NOMO-1 treated with dmso at 0.1 percent for 144 hours (cell line): ENCODE data around the gene TMEM135.
"Not testable (repeated sequence)": the region's sequence is repeated elsewhere in the genome, so short reads cannot be mapped to it uniquely, and the experiment has no call there.

Experiments used
- DNase-seq: peaks from one replicate; lab custom pipeline; 2025; ENCODE audit not compliant: unreplicated experiment; lab: John Stamatoyannopoulos, UW

Gene TMEM135

DNA sequence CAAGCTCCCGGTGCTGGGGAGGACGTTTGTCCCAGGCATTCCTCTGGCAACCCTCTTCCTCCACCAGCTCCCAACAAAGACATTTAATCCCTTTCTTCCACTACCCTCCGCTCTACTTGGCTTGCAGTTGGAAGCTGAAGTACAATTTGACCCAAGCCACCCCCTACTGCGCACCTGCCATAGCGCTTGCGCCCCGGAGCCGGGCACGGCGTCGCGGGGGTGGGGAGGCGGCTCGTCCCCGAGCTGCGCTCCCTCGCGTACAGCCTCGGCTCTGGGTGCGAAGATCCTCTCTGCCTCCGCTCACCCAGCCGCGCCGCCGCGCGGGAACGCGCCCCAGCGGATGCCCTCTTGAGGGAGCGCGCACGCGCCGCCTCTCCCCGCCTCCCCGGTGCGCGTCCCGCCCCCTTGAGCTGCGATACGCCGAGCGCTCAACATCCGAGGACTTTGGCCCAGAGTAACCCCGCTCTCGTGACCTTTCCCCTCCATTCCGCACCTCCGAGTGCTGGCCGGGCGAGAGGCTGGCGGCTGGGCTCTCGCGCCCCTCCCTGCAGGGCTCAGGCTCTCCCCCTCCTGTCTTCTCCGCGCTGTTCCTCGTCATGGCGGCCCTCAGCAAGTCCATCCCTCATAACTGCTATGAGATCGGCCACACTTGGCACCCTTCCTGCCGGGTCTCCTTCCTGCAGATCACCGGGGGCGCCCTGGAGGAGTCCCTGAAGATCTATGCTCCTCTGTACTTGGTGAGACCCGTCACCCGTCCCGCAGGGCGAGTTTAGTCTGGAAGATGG lies at the start of gene TMEM135:
Gene TMEM135, plus strand, starts transcription at position 485 of the 785 bp plus-strand sequence. Its CDS starts 112 bp downstream, at position 597.
- peak; percentile 92 for DNase-seq

DNA sequence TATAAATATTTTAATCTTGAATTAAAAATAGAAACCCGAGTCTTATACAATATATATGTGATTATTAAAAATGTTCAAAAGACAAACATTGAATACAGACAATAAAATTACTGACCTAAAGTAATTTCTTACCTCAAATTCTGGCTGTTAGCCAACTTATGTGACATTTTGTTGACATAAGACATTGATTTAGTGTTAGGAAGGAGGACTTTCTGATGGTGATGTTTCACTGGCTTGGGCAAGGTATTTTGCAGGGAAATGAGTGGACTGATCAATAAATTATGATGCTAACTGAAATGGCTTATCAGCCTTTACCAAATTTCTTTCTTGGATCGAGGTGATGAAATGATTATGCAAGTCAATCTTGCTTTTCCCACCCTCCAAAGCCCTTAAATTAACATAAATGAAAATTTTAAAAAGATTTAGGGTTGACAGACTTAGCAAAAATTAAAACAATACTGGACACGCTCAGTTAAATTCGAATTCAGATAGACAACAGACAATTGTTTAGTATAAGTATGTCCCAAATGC lies 49.3 kb upstream of the TMEM135 start:
- no peak for DNase-seq

DNA sequence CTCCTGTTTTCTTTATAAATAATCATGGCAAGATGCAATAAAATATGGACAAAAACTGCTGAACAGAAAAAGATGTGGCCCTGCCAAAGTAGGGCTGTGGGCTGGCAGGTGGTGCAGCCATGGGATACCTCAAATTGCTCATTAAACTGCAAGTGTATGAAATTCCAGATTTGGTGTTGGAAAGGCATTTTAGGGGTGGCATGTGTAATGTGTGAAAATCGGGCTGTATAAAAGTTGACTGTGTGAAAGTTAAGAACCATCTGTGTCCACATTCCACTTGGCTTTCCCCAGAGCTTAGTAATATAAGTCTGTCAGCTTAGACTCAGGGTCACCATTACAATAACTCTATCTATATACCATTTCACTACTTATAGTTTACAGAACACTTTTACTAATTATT lies 47.7 kb upstream of the TMEM135 start:
- no peak for DNase-seq

DNA sequence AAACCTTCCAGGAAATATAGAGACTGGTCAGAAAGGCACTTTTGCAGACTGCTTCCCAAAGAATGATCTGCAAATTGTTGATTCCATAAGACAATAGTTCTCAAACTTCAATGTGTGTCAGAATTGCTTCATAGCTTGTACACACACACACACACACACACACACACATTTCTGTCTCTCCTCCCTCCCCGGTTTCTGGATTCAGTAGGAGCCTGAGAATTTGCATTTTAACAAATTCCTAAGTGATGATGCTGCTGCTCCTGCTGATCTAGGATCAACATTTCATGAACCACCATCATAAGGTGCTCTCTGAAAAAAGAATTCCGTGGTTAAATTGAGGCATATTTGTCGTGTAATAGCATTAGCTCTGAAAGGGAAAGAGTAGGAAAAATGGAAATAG lies 47.2 kb upstream of the TMEM135 start:
- no peak for DNase-seq

DNA sequence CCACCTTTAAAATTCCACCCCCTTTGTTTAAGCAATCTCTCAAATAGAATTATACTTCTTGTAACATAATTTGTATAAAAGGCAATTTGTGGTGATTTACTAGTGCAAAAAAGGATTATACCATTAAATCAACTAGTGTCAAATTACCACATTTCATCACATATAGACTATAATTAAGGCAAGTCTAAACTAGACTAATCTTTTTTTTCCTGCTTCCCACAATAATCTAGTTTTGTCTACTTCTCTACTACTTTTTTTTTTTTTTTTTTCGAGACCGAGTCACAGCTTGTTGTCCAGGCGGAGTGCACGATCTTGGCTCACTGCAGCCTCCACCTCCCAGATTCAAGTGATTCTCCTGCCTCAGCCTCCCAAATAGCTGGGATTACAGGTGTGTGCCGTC lies 46.4 kb upstream of the TMEM135 start:
- DNase-seq, result no peak

DNA sequence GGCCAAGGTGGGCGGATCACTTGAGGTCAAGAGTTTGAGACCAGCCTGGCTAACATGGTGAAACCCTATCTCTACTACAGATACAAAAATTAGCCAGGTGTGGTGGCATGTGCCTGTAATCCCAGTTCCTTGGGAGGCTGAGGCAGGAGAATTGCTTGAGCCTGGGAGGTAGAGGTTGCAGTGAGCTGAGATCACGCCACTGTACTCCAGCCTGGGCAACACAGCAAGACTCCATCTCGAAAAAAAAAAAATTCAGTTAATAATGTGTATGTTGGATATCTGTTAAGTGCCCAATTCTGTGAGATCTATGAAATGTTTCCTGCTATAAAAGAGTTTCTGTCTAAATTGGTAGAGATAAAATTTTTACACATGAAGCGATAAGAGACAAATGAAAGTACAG lies 45.4 kb upstream of the TMEM135 start:
- not testable (repeated sequence) for DNase-seq

DNA sequence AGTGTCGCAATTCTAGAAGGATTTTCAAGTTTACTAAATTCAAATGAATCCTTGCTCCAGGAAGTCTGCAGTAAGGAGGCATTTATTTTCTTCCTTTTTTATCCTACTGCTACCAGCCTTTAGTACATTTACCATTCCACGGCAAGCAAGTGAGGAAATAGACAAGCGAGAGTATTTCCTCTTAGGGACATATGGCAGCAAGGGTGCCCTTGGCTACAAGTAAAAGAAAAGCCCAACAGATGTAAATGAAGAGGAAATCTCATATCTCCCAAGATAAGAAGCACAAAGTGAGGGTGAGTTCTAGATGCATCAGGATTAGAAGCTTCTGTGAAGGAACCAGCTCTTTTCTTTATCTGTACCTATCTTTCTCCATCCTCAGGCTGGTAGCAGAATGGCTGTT lies 44.7 kb upstream of the TMEM135 start:
- DNase-seq, result no peak

DNA sequence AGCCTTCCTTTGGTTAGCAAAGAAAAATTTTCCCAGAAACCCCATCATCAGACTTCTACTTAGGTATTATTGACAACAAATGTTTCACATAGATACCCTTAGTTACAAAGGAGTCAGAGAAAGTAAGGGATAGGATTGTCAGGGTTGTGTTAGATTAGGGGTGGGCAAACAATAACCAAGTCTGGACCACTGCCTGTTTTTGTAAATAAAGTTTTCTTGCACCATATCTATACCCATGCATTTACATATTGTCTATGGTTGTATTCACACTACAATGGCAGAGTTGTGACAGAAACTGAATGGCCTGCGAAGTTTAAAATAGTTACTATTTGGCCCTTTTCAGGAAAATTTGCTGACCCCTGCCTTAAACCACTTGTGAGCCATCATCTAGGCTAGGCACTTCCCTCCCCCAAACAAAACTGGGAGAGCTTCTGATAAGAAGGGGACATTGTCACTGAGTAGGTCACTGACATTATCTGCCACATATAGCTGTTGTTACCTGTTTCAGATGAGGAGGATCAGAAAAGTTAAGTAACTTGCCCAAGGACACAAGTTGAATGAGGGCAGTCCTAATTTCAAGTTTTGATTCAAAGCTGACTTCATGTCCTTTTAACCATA lies 40.7 kb upstream of the TMEM135 start:
- DNase-seq, result no peak

DNA sequence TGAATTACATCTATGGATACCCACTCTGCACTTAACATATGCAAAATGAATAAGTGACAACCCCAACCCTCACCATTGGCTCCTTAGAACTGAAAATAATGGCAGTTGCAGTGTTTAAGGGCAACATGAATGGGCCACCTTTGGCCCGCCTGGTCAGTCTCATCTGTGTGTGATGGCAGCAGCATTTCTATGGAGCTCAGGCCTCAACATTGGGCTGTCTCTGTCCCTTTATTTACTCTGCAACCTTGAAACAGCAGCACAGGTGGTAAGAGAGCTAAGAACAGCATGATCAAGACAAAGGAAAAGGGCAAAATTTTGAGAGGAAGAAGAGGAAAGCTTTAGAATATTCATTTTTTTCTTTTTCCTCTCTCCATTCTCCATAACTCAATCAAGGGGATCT lies 38.3 kb upstream of the TMEM135 start:
- no peak for DNase-seq

DNA sequence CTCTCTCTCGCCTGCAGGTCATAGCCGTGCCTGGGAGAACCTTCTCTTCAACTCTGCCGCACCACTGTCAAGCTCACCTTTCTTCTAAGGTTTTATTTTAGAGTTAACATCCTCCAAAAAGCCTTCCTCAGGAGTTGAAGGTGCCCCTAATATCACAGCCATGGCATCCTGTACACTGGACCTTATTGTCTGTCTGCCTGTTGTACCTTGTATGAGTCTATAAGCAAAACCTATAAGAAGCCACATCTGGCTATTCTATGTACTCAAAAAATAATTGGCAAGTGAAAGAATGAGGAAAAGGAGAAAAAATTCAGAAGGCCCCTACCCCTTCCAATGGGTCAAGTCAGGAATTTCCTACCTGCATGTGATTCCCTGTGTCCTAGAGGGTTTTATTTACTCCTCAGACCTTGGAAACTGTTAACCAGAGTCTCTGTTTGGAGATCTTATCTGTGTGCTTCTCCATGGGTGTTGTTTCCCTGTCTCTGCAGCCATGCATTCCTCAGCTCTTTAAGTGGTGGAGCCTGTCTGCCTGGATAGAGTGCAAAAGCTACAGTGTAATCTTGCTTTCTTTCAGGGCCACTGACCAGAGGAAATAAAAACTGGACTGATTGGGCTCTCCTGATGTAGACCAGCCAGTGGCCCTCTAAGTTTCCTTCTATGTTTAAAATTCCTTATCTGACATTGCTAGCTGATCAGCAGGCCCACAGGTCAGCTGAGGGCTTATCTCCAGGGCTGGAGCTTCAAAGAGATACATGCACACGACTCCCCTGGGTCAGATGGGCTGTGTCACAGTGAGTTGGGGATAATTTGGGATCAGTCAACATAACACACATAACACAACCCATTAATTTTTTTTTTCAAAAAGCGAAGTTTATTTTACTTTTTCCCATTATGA lies 37.6 kb upstream of the TMEM135 start:
- DNase-seq, result no peak

DNA sequence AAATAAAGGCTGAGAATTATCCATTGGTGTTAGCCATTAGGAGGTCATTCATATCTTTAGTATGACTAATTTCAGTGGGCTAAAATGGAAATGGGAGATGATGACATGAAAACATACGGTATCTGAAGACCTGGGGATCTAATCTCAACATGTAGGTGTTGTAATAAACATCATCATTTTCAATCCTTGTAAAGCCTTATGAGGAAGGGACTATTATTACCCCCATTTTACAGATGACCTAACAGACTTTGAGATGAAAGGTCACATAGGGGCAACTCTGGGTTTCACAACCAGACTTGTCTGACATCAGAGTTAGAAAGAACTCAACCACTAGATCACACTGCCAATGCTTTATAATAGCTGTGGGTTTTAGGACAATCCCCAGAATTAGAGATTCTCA lies 34.8 kb upstream of the TMEM135 start:
- DNase-seq, result no peak

DNA sequence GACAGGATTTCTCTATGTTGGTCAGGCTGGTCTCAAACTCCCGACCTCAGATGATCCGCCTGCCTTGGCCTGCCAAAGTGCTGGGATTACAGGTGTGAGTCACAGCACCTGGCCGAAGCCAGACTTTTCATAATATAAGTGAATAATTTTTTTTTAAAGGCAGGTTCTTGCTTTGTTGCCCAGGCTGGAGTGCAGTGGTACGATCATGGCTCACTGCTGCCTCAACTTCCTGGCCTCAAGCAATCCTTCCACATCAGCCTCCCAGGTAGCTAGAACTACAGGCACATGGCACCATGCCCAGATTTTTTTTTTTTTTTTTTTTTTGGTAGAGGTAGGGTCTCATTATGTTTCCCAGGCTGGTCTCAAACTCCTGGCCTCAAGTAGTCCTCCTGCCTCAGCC lies 33.5 kb upstream of the TMEM135 start:
- DNase-seq, result not testable (repeated sequence)

DNA sequence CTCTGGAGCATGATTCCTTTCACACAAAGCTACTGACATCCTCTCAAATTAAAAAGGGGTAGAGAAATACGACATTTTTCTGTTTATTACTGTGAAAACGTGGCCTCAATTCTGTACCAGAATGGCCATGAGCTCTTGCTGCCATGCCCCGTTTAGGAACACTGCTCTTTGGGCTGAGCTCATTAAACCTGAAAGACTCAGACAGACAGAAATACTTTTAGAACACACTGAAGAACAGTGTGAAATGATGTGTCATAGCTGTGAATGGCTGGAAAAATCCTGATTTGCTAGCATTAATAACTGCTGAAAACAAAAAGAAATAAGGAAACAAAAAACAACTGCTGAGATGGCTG lies 32.2 kb upstream of the TMEM135 start:
- DNase-seq, result no peak

DNA sequence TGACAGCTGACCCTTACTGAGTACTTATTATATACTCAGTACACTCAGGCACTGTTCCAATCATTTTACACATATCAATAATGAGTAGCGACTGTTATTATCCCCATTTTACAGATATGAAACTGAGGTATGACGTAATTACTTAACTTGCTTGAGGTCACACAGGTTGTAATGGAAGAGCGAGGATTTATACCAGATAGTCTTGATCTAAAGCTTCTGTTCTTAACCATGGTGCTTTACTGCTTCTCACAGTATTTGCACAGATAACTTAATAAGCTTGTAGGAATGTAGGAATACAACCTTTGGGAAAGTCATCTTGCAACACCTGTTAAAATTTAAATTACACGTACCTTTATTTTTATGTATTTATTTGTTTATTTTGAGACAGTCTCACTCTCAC lies 31.7 kb upstream of the TMEM135 start:
- no peak for DNase-seq

DNA sequence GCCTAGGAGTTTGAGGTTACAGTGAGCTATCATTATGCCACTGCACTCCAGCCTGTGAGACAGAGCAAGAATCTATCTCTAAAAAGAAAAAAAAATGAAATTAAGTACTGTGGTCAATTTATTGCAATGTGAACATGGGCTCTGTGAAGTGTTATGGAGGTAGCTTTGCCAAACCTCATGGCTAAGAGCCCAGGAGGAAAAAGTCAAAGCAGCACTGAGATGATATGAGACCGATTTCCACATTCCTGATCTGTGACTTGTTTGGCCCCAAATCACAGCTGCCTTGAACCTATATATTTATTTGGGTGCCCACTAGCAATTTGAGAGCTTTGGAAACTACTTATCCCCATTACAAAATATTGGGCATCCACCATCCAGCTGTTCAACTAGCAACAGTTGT lies 29.8 kb upstream of the TMEM135 start:
- no peak for DNase-seq

DNA sequence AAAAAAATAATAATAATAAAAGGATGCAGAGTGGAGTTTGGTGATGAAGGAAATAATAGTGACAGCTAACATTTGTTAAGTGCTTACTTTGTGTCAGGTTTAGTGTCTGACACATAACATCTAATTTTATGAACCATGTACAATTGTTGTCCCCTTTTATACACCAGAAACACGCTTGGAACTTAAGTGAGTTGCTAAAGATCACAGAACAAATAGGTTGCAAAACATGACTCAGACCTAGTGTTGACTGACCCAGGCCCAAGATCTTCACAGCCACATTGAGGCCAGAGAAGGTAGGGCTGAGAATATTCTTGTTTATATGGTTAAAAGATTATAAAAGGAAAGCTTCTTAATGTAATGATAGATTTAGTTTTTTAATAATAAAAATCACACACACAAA lies 25.6 kb upstream of the TMEM135 start:
- no peak for DNase-seq

DNA sequence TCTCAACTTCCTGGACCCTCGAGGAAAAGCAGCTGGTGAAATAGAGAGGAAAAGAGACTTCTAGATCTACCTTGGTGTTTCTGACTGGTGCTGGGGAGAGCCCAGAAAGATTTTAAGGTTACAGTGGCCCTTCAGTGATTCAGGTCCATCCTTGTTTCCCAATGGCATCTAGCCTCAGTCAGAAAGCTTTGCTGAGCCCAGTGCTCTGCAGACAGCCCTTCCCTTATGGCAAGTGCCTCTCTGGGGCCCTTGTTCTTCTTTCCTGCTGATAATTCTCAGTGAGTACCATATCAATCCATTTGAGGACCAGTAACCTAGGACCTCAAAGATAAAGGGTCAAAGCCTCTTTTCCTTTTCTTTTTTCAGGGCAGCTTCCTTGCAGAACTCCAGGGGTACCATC lies 25.1 kb upstream of the TMEM135 start:
- no peak for DNase-seq

DNA sequence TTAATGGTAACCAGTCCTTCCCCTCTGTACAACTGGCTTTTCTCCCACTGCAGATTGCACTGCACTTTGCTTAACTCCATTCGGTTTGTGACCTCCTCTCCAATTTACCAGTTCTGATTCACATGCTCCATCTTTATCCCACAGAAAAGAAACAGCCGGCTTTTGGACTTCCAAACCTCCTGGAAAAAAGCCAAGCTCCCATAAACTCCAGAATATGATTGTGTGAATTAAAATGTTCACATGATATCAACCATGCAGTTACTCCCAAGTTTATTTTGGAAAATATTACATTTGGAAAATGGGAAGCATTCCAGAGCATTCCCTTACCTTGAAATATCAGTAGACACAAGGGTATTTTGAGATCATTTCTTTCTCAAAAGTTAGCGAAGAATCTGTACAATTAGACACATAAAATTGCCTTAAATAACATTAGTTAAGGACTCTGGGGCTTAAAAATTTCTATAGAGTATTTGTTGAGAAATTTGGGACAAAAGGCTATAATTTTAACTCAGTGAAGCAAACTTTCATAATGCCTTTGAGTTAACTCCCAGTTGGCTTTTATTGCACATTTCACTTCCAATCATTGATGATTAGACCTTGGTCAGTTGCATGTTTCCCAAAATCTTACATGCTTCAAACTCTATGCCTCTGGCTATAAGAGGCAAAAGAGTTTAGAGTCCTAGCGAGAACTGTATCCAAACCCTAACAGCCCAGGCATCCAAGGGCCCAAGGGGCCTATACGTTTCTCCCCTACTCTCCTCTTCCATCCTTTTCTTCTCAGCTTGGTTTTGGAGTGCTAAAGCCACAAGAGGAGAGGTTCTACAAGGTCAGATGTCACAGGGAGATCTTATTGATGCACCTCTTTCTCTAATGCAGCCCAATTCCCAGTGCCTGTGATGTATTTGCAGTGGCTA lies 23.6 kb upstream of the TMEM135 start:
- DNase-seq, result no peak

DNA sequence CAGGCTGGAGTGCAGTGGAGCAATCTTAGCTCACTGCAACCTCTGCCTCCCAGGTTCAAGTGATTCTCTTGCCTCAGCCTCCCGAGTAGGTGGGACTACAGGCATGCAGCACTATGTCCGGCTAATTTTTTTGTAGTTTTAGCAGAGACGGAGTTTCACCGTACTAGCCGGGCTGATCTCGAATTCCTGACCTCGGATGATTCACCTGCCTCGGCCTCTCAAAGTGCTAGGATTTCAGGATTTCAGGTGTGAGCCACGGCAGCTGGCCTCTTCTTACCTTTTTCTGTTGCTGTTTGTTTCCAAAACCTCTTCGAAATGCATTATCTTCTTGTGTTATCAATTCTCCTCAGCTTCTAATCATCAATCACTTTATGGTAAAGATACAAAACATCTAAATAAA lies 22.1 kb upstream of the TMEM135 start:
- no peak for DNase-seq

DNA sequence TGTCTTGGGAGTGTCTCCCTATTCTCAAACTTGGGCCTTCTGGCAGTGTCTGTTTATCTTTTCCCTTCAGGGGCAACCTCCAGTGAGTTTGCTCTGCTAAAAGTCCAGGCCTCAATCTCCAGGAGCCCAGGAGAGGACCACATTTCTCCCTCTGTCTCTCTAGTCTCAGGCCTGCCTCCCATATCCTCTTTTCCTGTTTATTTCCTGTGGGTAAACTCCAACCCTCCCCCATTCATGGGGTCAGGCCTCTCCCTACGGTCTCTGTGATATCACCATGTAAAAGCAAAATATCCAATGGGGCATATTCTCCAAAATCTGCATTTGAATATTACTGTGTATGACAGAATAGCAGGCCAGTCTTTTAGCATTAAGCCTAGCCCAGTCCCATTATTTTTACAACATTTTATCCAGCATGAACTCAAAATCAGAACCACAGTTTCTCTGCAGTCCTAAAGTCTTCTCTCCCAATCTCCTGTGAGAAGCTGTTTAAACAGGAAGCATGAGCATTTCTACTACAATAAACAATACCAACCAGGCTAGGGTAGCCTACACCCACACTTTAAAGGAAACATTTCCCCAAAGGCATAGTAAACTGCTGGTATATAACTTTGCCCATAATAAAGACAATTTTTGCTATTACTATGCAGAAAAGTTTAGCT lies 18.0 kb upstream of the TMEM135 start:
- DNase-seq, result no peak
